Inflammatory macrophage treated with lipopolysaccharide for 1 hour (primary cell): ENCODE measurements around the gene TMEM38A.
"Not testable (repeated sequence)": the region's sequence is repeated elsewhere in the genome, so short reads cannot be mapped to it uniquely, and the experiment has no call there.

Experiments
- DNase-seq, 2 donors: peaks; one replicate each; pipeline ENCODE4 v3.0.0-alpha.2; 2020 to 2022

The TMEM38A gene

DNA sequence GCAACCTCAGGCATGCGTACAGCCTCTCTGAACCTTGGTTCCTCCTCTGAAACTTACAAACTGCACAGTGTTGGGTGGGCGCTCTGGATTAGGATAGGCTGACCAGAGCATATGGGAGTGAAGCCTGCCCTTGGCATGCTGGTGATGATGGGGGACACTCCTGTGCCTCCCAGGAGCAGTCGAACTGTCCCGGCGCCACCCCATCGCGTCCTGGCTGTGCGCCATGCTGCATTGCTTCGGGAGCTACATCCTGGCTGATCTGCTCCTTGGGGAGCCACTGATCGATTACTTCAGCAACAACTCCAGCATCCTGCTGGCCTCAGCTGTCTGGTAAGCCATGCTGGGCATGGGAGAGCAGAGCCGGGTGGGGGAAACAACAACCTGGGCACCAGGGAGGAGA lies 18.9 kb downstream of the TMEM38A start:
- no peak for DNase-seq

DNA sequence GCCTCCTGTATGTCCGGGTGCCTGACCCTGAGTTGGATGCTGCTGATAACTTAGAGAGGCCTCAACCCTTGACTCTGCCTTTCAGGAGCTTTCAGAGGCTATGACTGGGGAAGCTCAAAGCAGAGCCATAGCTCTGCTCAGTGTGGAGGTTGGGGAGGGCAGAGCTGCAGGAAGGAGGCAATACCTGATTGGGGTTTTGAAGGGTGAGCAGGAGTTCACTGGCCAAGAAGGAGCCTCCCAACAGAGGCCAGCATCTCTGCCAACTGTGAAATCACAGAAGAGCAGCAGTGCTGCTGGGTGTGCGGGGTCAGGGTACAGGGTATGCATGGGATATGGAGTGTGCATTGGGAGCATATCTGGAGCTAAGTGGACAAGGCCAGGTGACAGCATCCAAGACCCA lies 21.6 kb downstream of the TMEM38A start:
- no peak for DNase-seq

DNA sequence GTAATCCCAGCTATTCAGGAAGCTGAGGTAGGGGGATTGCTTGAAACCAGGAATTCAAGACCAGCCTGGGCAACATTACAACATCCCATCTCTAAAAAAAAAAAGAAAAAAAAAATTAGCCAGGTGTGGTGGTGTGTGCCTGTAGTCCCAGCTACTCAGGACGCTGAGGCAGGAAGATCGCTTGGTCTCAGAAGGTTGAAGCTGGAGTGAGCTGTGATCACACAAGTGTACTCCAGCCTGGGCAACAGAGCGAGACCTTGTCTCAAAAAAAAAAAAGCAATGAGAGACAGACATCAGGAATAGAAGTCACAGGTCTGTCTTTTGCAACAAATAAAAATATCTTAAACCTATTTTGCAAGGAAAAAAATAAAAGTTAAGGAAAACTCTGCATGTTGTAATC lies 23.3 kb downstream of the TMEM38A start:
- no peak for DNase-seq

DNA sequence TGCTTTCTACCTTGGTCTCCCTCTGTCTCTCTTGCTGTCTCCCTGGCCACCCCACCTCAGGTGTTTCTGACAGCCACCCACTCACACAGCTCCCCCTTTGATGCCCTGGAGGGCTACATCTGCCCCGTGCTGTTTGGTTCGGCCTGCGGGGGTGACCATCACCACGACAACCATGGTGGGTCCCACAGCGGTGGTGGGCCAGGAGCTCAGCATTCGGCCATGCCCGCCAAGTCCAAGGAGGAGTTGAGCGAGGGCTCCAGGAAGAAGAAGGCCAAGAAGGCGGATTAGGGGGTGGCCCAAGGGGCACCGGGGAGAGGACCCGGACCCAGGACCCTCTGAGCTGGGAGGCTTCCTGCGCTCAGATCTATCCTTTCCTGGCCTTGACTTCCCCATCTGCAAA lies 27.1 kb downstream of the TMEM38A start:
- no peak for DNase-seq

DNA sequence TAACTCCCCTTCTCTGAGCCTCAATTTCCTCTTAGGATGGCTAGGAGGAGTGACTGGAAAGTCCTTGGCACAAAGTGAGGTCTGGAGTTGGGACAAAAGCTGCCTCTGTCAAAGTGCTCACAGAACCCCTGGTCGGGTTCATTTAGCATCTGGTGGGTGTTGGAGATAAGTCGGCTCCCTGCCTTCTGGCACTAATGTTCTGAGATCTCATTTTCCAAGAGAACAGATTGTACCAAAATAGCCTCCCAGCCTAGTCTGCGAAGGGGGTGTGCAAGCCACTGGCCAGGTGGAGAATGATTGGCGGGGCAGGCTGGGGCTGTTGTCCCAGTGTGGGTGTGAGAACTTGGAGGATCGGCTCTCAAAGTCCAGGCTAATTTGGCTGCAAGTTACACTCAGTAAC lies 38.0 kb downstream of the TMEM38A start:
- DNase-seq = no peak

DNA sequence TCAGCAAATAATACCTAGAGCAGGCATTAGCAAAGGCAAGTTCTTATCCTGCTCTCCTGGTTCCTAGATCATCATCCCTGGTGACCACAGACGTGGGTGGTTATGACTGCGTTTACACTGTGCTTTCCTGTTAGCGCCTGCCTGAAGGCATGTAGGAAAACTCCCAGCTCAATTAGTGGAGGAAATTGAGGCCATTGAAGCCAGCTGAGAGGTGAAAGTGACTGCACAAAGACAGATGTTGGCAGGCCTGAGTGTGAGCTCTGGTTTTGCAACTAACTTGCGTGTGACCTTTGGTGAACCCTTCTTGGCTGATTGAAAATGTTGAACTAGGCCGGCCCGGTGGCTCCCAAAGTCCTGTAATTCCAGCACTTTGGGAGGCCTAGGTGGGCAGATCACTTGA lies 41.2 kb downstream of the TMEM38A start:
- DNase-seq = peak; percentile 19 to 65

DNA sequence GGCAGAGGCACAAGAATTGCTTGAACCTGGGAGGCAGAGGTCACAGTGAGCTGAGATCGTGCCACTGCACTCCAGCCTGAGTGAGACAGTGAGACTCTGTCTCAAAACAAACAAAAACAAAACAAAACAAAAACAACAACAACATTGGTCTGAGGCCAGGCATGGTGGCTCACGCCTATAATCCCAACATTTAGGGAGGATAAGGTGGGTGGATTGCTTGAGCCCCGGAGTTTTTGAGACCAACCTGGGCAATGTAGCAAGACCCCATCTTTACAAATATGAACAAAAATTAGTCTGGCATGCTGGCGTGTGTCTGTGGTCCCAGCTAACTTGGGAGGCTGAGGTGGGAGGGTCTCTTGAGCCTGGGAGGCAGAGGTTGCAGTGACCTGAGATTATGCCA lies 42.7 kb downstream of the TMEM38A start:
- no peak for DNase-seq

DNA sequence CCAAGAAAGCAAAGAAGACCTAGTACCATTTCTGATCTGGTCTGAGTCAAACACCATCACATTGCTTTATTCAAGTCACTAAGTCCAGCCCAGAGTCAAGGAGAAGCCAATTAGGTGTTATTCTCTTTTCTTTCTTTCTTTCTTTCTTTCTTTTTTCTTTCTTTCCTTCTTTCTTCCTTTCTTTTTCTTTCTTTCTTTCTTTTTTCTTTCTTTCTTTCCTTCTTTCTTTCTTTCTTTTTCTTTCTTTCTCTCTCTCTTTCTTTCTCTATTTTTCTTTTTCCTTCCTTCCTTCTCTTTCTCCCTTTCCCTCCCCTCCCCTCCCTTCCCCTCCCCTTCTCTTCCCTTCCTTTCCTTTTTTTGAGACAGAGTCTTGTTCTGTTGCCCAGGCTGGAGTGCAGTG lies 49.9 kb downstream of the TMEM38A start:
- not testable (repeated sequence) for DNase-seq

DNA sequence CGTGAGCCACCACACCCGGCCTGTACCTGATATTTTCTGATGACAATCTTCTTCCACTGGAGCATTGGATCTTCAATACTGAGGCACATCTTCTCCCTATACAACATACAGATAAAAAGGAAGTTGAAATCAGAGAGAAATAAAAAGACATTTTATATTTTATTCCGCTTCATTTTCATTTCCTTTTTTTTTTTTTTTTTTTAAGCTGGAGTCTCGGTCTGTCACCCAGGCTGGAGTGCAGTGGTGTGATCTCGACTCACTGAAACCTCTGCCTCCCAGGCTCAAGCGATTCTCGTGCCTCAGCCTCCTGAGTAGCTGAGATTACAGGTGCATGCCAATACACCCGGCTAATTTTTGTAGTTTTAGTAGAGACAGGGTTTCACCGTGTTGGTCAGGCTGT lies 51.4 kb downstream of the TMEM38A start:
- DNase-seq = not testable (repeated sequence)

DNA sequence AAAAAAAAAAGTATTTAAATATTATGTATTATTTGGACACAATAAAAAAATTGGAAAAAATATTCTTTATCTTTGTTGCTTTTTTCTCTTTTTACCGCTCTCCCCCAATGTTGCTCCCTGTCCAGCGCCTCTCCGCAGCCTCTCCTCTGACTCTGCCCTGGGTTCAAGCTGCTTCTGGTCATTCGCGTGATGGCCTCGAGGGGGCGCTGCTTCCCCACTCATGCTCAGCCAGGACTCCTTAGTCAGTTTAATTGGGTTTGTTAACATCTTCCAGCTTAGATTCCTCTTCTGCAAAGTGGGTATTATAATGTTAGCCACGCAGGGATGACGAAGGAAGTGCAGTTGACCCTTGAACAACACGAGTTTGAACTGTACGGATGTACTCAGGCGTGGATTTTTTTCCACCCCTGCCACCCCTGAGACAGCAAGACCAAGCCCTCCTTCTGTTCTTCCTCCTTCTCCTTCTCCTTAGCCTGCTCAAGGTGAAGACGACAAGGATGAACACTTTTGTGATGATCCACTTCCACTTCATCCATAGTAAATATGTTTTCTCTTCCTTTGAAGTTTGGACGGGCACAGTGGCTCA lies 53.9 kb downstream of the TMEM38A start:
- DNase-seq = peak; percentile 4 to 76

DNA sequence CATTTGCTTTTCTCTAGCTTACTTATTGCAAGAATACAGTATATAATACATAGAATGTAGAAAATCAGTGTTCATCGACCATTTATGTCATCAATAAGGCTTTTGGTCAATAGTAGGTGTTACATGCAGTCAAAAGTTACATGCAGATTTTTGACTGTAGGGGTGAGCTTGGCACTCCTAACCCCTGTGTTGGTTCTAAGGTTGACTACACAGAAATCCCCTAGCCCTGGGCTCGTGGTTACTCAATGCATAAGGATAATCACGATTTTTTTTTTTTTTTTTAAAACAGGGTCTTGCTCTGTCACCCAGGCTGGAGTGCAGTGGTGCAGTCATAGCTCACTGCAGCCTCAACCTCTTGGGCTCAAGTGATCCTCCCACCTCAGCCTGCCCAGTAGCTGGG lies 54.7 kb downstream of the TMEM38A start:
- no peak for DNase-seq

DNA sequence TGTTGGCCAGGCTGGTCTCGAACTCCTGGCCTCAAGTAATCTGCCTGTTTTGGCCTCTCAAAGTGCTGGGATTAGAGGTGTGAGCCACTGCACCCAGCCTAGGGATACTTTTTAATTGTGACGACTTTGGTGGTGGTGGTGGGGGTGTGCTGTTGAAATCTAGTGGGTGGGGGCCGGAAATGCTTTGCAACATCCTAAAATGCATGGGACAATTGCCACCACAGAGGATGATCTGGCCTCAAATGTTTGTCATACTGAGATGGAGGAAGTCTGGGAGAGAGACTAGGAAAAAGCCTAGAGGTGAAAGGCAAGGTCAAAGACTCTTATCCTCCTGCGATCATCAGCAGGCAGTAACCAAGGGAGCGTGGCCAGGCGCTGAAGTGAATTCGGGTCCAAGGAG lies 60.1 kb downstream of the TMEM38A start:
- DNase-seq = peak; percentile 16 to 53

DNA sequence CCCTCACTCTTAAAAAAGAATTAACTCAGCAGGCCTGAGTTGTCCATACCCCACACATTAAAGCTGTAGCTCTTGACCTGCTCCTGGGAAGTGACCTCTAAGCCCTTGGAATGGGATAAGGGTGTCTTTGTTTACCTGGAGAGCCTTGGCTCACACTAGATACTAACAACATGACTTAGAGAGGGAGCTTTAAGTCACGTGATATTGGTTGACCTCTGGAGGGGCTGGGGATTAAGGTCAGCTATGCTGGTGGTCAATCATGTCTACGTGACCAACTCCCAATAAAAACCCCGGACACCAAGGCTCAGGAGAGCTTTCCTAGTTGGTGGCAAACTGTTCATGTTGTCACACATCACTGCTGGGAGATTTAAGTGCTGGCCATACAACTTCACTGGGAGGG lies 61.7 kb downstream of the TMEM38A start:
- no peak for DNase-seq

DNA sequence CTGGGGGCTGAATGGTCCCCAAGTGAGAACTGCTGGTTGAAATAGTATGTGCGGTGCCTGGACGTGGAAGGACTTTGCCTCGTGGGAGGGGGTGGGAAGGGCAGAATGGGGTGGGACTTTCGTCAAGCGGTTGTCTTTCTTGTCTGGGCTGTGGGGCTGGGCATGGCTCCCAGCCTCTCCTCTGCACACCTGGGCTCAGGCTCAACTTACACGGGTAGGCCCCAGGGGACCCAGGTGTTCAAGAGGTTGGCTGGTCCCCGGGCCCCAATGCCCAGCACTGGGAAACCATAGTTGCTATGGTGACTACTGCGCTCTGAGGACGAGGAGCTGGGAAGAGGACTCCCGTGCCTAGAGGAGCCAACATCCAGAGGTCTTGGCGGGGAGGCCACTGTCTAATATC lies 66.0 kb downstream of the TMEM38A start:
- DNase-seq = no peak

DNA sequence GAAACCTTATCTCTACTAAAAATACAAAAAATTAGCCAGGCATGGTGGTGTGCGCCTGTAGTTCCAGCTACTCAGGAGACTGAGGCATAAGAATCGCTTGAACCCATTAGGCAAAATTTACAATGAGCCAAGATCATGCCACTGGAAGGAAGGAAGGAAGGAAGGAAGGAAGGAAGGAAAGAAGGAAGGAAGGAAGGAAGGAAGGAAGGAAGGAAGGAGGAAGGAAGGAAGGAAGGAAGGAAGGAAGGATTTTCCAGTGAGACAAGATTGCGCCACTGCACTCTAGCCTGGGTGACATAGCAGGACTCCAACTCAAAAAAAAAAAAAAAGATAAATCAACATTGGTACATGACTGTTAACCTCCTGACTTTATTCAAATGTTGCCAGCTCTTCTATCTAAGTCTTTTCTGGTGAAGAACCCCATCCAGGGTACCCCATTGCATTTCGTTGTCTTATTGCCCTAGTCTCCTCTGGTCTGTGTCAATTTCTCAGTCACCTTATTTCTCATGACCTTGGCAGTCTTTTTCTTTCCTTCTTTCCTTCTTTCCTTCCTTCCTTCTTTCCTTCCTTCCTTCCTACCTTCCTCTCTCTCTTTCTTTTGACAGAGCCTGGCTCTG lies 74.8 kb downstream of the TMEM38A start:
- not testable (repeated sequence) for DNase-seq

DNA sequence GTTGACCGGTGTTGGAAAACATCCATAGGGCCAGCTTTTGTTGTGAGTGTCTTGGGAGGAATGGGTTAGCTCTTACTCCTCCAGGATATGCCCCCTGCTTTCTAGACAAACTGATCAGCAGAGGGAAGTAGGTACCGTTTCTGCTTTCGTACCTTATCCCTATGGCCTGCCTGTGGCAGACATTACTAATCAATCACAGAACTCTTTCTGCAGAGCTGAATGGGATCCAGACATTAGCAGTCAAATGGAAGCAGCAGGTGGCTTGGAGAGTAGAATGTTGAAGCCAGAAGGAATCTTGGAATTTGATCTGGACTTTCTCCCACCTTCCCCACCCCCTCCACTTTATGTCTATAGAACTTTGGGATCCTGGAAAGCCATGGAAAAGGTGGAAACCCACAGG lies 75.8 kb downstream of the TMEM38A start:
- DNase-seq = no peak

DNA sequence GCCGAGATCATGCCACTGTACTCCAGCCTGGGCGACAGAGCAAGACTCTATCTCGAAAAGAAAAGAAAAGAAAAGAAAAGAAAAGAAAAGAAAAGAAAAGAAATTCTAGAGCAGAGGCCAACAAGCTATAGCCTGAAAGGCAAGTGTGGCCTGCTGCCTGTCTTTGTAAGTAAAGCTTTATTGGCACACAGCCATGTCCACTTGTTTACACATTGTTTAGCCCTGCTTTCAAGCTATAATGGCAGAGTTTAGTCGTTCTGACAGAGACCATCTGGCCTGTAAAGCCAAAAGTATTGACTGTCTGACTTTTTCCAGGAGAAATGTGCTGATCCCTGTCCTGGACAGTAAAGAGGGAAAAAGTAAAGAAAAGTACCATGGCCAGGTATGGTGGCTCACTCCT lies 77.0 kb downstream of the TMEM38A start:
- DNase-seq = no peak

DNA sequence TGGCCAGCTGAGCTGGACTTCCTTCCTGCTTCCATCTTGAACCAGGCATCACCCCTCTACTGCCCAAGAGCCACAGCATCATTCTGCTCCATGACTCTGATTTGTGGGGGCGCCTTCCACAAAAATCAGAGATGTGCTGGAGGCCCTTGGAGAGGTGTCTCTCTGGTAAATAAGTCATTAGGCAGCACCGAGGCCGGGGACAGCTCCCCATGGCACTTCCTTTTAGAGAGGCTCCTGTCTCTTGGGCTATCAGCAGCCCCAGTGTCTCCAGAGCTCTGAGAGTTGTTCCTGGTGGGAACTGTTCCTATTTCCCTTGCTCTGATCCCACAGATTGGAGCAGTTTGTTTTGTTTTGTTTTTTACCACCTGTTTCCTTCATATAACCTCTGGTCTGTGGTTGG lies 78.6 kb downstream of the TMEM38A start:
- no peak for DNase-seq
